Right renal pelvis (tissue), 4 donors: ENCODE data around the gene HSH2D. TPM values are rescaled to one million over a fixed set of nuclear protein-coding genes. Genes with fewer than 3 reads are reported as not detected.
"Not testable (repeated sequence)": the region's sequence is repeated elsewhere in the genome, so short reads cannot be mapped to it uniquely, and the experiment has no call there.

Experiments used
- DNase-seq, 4 donors: peaks; one replicate each; pipeline ENCODE4 v3.0.0-alpha.2; 2013; ENCODE audit warnings: low read depth in 4 of 4, low spot score in 3 of 4, missing footprints in 1 of 4
- polyA plus RNA-seq, 4 donors: library from polyadenylated mRNA; unstranded; fragments of 120-200 nt; gene quantifications; one replicate each; pipeline ENCODE4 v1.2.1, GENCODE V29; 2013; ENCODE audit not compliant: insufficient read length in 4 of 4

HSH2D gene
- polyA plus RNA-seq, 4 donors: 0.30 to 0.95 (median 0.44) TPM

- DNase-seq: no peak
Measured at GRCh38 chr19:16154557-16154956, 11.1 kb downstream of the HSH2D start.

DNA sequence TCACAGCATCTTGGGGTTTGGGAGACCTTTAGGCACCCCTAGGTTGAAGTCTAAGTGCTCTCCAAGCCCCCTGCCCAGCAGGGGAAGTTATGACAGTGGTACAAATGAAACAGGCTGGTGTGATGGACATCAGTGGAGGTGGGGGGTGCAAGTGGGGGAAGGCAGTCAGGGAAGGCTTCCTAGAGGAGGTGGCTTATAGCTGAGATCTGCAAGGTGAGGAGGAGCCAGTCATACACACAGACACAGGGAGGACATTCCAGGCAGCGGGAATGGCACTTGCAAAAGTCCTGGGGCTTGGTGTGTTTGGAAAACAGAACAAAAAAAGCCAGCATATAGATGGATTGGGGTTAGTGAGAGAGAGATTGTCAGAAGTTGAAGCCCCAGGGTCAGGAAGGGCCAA is 11.6 kb downstream of the HSH2D start:
- DNase-seq: no peak

GRCh38 chr19:16156904-16157303 is 13.4 kb downstream of the HSH2D start:
- no peak for DNase-seq

- DNase-seq: no peak
Measured at GRCh38 chr19:16157601-16158000, 14.1 kb downstream of the HSH2D start.

- no peak for DNase-seq
Measured at GRCh38 chr19:16159655-16160054, 16.2 kb downstream of the HSH2D start.

GRCh38 chr19:16160445-16160942 is 17.0 kb downstream of the HSH2D start:
- no peak for DNase-seq

DNA sequence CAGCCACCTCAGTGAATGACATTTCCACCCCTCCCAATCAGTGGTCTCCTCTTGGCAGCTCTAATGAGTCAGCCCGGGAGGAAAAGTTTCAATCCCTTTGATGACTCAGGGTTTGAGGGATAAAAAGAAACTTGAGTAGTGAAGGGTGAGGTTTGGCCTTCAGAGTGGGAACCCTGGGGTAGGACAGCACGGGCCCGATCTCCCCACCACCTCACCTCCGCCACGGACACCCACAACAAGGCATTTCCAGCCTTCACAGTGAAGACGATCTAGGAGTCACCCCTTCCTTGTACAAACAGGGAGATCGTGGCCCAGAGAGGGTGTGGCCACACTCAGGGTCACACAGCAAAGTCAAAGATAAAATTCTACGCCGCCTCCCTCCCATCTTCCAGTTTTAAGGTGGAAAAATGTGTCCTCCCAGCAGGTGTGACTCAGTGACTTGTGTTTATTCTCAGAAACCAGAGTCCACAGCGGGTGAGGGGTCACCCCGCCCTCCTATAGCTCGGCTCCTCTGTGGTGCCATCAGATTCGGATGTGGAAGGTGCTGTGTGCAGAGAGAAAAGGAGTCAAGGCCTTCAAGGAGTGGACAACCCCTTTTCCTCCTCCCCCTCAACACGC is 17.6 kb downstream of the HSH2D start:
- no peak for DNase-seq

- no peak for DNase-seq
Measured at GRCh38 chr19:16161840-16162239, 18.4 kb downstream of the HSH2D start.

GRCh38 chr19:16164222-16164890 is 20.9 kb downstream of the HSH2D start:
- no peak for DNase-seq

- DNase-seq: no peak
Measured at GRCh38 chr19:16166417-16166816, 22.9 kb downstream of the HSH2D start.

- DNase-seq: no peak
Measured at GRCh38 chr19:16167055-16167454, 23.6 kb downstream of the HSH2D start.

DNA sequence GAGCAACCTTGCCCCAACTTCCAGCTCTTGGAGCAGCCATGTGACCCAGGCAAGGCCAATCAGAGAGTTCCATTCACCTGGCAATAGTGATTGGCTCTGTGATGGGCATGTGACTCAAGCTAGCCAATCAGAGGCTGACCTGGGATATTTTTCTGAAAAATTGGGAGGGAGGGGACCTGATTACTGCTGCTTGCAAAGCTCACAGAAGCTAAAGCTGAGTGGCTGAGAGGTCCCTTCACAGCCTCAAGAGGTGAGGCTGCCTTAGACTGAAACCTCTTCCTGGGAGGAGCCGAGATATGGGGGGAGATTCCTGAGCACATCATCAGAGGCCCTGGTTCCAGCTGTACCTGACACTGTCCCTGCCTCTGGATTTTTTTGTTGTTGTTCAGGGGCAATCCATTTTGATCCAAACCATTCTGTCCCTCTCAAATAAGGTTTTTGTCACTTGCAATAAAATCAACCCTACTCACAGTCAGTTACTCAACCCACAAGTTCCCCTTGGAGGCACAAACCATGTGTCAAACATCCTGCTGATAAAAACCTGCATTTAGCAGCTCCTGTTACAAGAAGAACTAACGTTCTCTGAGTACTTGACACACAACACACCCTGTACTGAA is 25.1 kb downstream of the HSH2D start:
- no peak for DNase-seq

- DNase-seq: no peak
Measured at GRCh38 chr19:16170134-16170533, 26.6 kb downstream of the HSH2D start.

DNA sequence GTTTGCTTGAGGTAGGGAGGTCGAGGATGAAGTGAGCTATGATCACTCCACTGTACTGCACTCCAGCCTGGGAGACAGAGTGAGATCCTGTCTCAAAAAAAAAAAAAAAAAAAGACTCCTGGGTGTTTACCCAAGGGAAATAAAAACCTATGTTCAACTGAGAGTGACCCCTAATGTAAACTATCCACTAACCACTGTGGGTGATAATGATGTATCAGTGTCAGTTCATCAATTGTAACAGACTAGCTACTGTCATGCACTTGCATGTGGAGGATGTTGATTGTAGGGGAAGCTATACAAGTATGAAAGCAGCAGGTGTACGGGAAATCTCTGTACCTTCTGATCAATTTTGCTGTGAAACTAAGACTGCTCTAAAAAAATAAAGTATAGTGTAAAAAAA is 32.5 kb downstream of the HSH2D start:
- DNase-seq: no peak

- DNase-seq: not testable (repeated sequence)
Measured at GRCh38 chr19:16178866-16179265, 35.4 kb downstream of the HSH2D start.

- DNase-seq: no peak
Measured at GRCh38 chr19:16180611-16181010, 37.1 kb downstream of the HSH2D start.

DNA sequence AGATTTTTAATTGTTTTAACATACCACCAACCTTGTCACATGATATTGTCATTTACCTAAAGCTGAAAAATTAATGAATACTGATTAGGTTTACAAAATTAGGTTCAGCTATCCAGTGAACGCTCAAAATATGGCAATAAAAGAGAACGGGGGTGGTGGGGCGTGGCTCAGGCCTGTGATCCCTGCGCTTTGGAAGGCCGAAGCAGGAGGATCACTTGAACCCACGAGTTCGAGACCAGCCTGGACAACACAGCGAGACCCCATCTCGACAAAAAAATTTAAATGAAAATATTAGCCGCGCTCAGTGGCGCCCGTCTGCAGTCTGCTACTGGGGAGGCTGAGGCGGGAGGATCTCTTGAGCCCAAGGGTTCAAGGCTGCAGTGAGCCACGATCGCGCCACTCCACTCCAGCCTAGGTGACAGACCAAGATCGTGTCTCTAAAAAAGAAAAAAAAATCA is 41.2 kb downstream of the HSH2D start:
- DNase-seq: peak in 1 of 4 donors; percentile 2

GRCh38 chr19:16185123-16185767 is 41.8 kb downstream of the HSH2D start, which contains the start of gene FAM32A:
Gene FAM32A, plus strand, starts transcription at chr19:16185410. Its CDS starts 33 bp downstream, at chr19:16185443.
- peak; percentile 94 to 99 (median 99) for DNase-seq

DNA sequence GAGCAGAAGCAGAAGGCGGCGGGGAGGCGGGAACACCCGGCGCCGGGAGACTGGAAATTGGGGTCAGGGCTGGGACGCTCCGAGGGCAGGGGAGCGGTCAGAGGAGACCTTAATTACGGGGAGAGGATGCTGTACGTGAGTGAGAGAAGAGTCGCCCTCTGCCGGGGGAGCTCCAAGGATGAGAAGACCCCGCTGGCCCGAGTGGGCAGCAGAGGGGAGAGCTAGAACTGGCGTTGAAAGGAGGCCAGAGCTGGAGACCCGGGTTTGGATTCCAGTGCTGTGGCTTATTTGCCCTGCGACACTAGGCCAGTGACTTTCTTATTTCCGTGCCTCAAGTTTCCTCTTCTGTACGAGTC is 42.3 kb downstream of the HSH2D start:
- DNase-seq: peak in 3 of 4 donors; percentile 15 to 25 (median 22)

GRCh38 chr19:16188521-16188920 is 45.0 kb downstream of the HSH2D start:
- DNase-seq: no peak

DNA sequence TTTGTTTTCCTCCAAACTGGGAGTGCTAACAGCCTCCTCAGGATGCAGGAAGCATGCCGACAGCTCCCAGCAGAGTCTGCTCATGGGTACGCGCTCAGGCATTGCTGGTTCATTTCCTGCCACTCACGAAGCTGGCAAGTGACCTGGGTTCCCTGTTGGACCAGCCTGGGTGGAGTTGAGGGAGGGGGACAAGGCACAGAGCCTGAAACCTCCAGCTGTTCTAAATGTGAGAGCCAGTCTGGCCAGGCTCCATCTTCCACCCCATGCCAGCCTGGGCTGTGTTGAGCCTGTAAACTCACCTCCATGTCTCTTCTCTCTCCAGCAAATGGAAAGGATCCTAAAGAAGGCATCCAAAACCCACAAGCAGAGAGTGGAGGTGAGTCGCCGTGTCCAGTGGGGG is 46.7 kb downstream of the HSH2D start:
- no peak for DNase-seq
